Stimulated activated CD4-positive, alpha-beta T cell treated with anti-CD3 and anti-CD28 coated beads, TNF-alpha, amount 100 ng/mL, for 24 hours (primary cell): ENCODE results near the gene SLC18A3.

Experiments
- DNase-seq, 3 experiments: peaks; one replicate each; pipeline ENCODE4 v3.0.0-alpha.2; 2020; ENCODE audit warnings: low read depth in 3 of 3

The SLC18A3 gene

DNA sequence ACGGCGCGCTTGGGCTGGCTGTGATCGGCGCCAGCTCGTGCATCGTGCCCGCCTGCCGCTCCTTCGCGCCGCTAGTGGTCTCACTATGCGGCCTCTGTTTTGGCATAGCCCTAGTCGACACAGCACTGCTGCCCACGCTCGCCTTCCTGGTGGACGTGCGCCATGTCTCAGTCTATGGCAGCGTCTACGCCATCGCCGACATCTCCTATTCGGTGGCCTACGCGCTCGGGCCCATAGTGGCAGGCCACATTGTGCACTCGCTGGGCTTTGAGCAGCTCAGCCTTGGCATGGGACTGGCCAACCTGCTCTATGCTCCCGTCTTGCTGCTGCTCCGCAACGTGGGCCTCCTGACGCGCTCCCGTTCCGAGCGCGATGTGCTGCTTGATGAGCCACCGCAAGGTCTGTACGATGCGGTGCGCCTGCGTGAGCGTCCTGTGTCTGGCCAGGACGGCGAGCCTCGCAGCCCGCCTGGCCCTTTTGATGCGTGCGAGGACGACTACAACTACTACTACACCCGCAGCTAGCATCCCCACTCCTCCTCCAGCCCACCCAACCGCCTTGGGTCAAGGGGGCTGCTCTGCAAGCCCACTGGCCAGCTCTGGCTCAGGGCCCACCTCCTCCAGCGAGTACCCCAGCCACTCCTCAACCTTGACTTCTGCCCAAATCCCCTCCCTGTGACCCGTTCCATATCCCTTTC is 1.9 kb downstream of the SLC18A3 start:
- no peak for DNase-seq

DNA sequence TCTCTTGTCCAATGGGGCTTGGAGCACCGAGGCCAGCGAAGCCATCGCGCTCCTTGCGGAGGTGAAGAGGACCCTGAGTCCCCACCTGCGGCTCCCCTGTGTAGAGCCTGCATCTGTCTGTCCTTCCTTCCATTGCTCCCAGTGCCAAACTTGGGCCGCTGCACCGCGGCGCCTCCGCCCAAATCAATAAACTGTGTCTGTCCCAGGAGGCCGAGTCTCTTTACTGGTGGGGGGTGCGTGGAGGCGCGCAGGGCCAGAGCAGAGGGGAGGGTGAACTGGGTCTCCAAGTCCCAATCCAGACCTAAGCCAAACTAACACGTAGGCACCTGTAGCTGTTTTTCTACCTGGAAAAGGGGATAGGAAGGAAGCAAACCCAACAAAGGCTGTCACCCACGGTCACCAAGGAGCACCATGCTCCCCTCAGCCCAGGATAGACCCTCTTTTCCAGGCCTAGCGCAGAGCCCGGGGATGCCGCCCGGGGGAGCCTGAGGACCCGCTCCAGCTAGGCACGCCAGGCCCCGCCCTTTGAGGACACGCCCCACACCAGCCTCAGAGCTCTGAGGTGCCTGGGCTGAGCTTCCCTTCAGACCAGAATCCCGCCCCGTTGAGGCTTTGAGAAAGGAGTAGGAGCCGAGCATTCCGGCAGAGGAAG is 2.5 kb downstream of the SLC18A3 start:
- DNase-seq: no peak

GRCh38 chr10:49613165-49613881 is 3.2 kb downstream of the SLC18A3 start:
- DNase-seq: no peak

DNA sequence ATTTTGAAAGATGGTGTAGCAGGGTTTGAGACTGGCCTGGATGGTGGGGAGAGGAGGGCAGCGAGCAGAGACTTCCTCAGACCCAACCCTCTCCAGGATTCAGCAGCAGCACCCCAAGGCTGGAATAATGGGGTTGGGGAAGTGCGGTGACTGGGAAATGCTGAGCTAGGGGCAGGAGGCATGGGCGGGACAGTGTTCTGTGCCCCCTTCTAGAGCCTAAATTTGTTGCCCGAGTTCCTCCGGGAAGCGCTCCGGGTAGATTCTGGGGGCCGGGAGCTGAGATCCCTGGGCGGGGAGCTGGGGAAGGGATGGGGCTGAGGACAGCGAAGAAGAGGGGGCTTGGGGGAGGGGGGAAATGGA is 3.8 kb downstream of the SLC18A3 start, which contains the start of gene CHAT:
TSS of gene CHAT (plus strand) at position 156 of the 360 bp plus-strand sequence. CDS start at position 309, 153 bp downstream.
- DNase-seq: no peak

GRCh38 chr10:49614242-49615198 is 4.4 kb downstream of the SLC18A3 start:
- no peak for DNase-seq

GRCh38 chr10:49615213-49615612 is 5.1 kb downstream of the SLC18A3 start:
- DNase-seq: no peak

DNA sequence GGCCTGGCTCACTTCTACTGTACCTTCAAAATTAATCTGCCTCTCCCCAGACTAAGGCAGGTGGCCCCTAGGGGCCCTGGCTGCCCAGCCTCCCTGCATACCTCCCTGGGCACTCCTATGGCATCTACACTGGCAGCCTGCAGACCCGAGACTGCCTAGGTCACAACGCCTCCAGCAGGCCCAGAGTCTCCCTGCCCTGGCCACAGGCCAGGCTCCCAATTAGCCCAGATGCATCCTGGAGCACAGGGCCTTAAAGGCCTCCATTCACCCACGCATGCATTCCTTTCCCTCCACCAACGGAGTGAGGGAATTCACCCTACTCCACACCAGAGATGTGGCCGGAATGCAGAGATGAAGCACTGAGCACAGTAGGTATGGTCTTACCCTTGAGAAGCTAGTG is 5.6 kb downstream of the SLC18A3 start:
- no peak for DNase-seq

DNA sequence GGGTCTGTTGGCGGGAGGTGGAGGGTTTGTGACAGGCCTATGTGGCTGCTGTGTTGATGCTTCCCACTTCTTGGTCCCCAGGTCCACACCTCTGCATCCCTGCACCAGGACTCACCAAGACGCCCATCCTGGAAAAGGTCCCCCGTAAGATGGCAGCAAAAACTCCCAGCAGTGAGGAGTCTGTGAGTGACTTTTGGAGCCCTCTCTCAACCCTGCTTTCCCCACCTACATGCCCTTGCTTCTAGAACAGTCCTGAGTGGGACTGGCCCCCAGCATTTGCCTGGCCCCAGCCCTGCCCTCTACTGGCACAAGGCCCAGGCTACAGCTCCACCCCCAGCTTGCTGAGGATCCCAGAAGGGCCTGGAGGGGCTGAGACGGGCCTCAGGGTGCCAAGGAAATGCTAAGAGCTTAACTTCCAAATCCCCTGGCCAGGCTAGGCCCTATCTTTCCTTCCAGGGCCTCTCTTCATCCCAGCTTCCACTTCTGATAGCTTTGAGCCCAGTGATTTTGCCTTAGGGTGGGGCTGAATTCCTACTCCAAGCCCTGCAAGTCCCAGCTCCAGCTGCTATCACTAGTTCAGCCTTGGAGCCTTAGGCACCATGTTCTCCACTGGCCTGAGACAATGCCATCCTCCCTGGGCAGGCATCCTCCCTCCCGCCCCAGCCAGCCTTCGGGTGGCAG is 6.5 kb downstream of the SLC18A3 start:
- DNase-seq: no peak

- DNase-seq: no peak
Measured at GRCh38 chr10:49617121-49618020, 7.3 kb downstream of the SLC18A3 start.

DNA sequence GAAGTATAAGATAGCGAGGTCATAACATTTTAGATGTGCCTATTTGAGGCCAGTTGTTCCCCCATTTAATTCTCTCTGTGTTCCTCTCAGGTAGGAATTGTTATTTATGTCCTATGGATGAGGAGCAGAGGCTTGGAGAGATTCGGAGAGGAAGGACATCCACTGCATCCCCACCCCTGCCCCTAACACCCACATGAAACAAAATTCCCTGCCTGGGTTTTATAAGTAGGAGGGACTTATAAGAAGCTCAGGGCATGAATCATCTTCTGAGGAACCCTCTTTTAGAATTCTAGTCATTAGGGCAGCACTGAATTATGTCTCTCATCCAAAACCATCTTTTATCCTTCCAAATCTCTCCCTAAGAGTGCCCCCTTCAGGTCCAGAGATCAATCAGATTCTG is 8.7 kb downstream of the SLC18A3 start:
- no peak for DNase-seq

GRCh38 chr10:49619613-49620012 is 9.5 kb downstream of the SLC18A3 start:
- no peak for DNase-seq

DNA sequence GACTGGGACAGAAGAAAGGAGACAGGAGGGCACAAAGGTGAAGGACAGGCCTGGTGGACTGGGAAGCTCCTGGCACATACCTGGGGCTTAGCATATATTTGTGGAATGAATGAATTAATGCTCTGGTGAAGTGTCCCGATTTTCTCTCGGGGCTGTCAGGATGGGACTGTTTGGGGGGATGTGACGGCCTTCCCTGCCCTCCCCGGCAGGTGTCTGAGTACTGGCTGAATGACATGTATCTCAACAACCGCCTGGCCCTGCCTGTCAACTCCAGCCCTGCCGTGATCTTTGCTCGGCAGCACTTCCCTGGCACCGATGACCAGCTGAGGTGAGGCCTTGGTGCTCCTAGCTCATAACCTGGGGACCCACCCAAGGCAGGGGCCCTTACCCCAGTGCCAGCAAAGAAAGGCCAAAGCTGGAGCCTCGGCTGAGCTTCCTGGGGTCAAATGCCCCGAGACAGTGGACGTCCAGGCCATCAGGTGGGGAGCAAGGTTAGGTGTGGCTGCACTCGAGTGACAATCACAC is 10.2 kb downstream of the SLC18A3 start:
- no peak for DNase-seq

DNA sequence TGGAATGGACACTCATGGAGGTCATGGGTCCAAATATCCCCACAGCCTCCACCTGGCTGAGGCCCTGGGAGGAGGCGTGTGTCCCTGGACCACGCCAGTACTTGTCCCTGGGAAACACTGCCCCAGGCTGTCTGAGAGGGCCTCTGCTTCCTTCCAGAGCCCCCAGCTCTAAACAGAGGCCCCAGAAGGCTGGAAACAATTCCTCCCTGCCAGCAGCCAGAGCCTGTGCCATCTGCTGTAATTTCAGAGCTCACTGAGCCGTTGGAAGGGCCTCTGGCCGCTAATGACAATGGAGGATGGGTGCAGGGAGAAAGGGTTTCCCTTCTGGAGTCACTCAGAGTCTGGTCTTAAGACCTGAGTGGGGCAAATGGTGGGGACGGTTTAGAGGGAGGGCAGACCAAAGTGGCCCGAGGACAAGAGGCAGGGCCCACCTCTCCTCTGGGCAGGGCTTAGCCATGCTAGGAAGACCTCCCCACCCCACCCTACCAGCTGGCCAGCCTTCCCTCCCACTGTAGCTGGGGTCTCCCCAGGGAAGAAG is 10.8 kb downstream of the SLC18A3 start:
- no peak for DNase-seq

- DNase-seq: no peak
Measured at GRCh38 chr10:49621561-49621960, 11.5 kb downstream of the SLC18A3 start.

DNA sequence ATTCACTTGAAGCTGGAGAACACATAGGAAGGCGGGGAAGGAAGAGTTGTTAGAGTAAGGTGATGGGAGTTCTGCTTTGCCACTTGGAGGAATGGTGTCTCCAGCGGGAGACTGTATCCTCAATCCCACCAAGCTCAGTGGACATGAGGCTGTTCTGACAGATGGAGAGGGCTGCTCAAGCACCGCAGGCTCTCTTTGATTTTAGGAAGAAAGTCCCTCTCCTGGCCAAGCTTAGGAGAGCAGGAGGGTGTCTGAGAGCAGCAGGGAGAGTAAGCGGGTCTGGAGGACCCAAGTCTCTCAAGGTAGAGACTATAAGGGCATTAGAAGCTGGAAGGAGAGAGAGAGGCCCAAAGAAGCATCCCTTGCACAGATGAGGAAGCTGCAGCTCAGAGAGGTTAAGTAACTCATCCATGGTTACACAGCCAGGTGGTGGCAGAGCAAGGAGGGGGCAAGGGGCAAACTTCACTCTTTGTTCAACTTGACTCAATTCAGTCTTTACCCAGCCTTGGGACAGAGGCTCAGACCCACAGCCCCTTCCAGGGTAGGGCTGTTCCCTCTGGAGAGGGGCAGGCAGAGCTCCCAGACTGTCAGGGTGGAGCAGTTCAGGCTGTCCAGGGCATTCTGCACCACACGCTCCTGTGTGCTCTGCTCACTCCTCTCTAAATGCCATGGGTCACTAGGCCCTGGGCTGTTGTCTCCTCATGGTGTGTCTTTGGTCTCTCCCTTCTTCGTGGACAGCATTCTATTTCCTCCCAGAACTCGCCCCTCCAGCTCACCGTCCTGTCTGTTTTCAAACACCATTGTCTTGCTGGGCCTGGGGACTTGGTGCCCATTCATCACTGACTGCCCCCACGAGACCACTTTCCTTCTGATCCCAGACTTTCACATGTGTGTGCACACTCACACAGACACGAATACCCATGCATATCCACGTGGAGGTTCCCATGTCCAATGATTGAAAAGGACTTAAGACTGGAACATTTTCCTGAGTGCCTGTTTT is 12.6 kb downstream of the SLC18A3 start:
- DNase-seq: no peak

- no peak for DNase-seq
Measured at GRCh38 chr10:49624629-49625028, 14.5 kb downstream of the SLC18A3 start.

DNA sequence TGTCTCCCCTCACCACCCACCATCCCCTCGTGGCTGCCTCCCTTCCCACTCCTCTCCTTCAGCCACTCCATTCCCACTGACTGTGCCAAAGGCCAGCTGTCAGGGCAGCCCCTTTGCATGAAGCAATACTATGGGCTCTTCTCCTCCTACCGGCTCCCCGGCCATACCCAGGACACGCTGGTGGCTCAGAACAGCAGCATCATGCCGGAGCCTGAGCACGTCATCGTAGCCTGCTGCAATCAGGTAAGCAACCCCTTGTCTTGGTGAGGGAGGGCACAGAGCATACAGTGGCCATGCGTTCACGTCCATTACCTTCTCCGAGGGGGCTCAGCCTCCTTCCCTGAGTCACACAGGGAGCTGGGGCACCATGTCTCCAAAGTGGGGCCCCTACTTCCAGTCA is 15.3 kb downstream of the SLC18A3 start:
- no peak for DNase-seq

- no peak for DNase-seq
Measured at GRCh38 chr10:49627038-49627437, 16.9 kb downstream of the SLC18A3 start.
